Measurements from ENCODE around the gene SLC12A2.
A peak's percentile ranks its signal among the peaks of the same experiment; 100 is the strongest.

The SLC12A2 gene
- 47.0 to 52.5 reads per million in 2 experiments for total RNA-seq

- DNase-seq (ENCODE audit: low read depth): peak; percentile 87
Measured at GRCh38 chr5:128083033-128083810, at the start of gene SLC12A2. TSS of gene SLC12A2 (plus strand) at chr5:128083766. CDS start at chr5:128083955, 189 bp downstream.

DNA sequence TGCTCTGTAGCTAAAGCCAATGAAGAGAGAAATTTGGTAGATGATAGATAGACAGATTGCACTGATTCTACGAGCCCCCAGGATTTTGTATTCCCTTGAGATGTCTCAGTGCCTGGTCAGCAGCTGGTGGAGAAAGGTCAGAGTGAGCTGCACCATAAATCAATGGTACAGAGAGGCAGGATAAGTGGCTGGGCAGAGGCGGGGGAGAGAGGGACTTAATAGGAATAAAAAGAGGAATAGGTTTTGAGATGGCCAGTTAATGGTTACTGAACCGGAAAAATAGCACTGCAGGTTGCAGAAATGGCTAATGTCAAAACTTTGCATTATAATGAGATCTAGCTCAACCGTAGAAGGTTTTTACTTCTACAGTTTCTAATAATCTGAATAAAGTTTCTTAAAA is 47.9 kb upstream of the SLC12A2 start:
- no peak for DNase-seq (ENCODE audit: low read depth)

- DNase-seq (ENCODE audit: low read depth): no peak
Measured at GRCh38 chr5:128036950-128037349, 46.6 kb upstream of the SLC12A2 start.

- DNase-seq (ENCODE audit: low read depth): no peak
Measured at GRCh38 chr5:128038643-128039042, 44.9 kb upstream of the SLC12A2 start.

DNA sequence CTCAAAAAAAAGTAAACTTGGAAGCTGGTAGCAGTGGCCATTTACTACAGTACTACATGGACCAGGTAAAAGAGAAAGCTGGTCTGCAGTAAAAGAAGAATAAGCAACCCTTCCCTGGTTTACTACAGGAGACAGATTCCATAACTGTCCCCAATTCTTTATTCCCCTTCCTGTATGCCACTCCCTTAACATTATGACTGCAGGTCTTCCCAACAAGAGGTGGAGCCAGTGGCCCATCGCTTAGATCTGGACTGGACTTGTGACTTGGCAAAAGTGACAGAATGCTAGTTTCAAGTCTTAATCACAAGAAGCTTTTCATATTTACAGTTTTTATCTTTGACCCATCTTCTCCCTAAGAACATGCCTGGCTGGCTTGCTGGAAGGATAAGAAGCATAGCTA is 42.6 kb upstream of the SLC12A2 start:
- DNase-seq (ENCODE audit: low read depth): no peak

DNA sequence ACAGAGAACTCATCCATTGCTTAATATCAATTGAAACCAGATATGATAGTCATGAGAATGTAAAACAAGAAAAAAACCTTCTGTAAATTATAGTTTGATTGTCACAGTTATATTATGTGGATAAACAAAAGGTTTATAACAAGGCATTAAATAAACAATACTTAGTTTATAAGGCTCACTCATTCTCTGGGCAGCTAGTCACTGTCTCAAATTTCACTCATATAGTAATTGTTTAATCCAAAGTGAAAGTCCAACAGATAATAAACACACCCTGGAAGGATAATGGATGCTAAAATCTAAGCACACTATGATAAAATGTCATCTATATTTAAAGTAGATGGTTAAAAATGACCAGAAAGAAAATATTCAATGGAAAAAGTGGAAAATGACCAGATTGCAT is 30.8 kb upstream of the SLC12A2 start:
- no peak for DNase-seq (ENCODE audit: low read depth)

DNA sequence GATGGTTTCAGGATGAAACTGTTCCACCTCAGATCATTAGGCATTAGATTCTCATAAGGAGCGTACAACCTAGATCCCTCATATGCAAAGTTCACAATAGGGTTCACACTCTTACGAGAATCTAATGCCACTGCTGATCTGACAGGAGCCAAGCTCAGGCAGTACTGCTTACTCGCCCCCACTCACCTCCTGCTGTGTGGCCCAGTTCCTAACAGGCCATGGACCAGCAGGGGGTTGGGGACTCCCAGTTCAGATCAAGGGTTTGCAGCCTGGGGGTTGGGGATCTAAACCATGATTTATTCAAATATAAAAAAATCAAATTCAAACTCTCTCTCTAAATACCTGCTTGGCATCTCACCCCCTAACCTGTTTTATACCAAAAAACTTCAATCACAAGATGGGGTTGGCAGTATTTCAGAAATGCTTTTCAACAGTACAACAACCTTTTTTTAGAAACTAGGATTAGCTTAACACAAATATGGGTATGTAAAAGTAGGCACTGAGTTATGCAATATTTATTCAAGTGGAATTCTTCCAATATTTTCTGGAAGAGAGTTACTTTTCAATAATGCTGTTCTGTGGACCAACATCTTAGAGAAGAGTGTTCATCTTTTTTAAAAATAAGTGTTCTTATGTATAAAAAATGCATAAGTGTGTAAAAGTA is 30.1 kb upstream of the SLC12A2 start:
- no peak for DNase-seq (ENCODE audit: low read depth)

DNA sequence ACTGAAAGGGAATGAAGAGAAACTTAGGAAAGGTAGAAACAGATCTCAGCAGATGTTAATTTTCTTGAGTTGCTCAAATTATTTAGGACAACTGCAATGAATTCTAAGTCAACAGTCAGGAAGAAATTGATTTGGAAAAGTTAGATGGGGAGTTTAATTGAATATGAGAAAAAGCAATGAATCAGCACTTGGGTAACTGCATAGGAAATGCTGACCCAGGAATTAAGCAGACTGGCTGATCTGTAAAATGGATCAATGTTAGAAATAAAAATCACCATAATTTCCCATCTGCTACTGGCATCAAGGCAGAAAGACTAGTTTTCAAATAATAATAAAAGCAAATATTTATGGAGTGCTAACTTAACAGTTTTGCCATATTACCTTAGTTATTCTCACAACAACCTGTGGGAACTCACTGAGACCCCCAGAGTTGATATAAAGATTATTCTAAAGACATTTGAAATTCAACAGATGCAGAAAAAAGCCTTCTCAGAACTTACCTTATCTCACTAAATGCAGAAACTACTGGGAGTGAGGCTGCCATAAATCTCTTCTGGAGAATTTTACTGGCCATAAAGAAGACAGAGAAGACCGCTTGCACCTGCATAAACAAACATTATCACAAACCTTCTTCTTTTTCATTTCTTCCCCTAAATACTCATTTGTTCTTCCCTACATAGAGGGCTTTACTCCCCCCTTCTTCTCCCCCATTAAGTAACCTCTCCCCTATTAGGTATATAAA is 22.8 kb upstream of the SLC12A2 start:
- DNase-seq (ENCODE audit: low read depth): no peak

GRCh38 chr5:128062172-128062746 is 21.3 kb upstream of the SLC12A2 start:
- no peak for DNase-seq (ENCODE audit: low read depth)

GRCh38 chr5:128074171-128074570 is 9.4 kb upstream of the SLC12A2 start:
- no peak for DNase-seq (ENCODE audit: low read depth)

DNA sequence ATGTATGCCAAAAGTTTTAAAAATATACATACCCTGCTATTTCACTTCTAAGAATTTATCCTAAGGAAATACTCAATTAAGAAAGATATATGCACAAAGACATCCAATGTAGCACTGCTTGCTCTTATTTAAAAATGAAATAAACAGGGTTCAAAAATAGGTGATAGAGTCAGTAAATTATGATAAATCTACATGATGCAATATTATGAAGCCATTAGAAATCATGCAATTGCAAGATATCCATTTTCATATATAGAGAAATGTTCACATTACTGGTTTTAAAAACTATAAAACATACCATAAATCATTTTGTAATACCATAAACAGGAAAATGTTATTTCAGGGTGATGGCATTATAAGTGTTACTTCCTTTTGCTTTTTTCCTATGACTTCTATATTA is 8.6 kb upstream of the SLC12A2 start:
- DNase-seq (ENCODE audit: low read depth): no peak

- no peak for DNase-seq (ENCODE audit: low read depth)
Measured at GRCh38 chr5:128077526-128077925, 6.0 kb upstream of the SLC12A2 start.

- DNase-seq (ENCODE audit: low read depth): no peak
Measured at GRCh38 chr5:128081111-128081851, 2.3 kb upstream of the SLC12A2 start.

- DNase-seq (ENCODE audit: low read depth): no peak
Measured at GRCh38 chr5:128082551-128083032, 974 bp upstream of the SLC12A2 start.

GRCh38 chr5:128083811-128084227 is 253 bp downstream of the SLC12A2 start:
- DNase-seq (ENCODE audit: low read depth): no peak

DNA sequence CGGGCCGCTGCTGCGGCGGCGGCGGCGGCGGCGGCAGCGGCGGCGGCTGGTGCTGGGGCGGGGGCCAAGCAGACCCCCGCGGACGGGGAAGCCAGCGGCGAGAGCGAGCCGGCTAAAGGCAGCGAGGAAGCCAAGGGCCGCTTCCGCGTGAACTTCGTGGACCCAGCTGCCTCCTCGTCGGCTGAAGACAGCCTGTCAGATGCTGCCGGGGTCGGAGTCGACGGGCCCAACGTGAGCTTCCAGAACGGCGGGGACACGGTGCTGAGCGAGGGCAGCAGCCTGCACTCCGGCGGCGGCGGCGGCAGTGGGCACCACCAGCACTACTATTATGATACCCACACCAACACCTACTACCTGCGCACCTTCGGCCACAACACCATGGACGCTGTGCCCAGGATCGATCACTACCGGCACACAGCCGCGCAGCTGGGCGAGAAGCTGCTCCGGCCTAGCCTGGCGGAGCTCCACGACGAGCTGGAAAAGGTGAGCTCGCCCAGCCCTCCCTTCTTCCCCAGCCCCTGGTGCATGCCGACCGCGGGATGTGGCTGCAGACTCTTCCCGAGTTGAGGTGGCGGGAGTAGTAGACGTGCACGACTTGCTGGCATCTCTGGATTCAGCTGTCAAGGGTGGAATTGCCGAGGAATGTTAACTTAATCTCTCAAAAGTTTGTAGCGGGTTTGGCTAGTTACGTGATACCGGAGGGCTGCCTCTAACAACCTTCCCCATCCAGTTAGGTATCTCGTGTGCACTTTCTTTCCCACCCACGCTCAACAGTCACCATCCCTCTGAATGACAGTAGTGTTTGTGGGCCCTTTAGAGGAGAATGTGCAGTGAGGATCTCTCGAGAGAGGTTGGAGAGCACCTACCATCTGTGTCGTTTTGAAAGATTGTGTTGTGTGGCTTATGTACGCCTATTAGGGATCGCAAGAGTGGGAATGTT is 932 bp downstream of the SLC12A2 start:
- DNase-seq (ENCODE audit: low read depth): peak; percentile 30

DNA sequence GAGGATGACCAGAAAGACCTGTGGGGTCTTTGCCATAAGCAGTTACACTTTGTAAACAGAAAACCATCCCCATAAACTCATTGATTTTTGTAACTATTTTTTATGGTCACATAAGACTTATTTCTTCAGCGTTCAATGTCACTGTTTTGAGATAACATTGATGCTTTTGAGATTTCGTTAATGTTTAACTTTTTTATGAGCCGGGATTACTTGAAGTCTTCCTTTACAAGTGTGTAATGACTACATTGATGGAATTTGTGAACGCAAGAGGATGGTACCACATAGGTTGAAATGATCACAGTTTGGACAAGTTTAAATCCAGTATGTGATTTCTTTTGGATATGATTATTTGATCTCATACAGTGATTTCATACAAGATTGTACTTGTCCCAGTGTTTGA is 1.8 kb downstream of the SLC12A2 start:
- no peak for DNase-seq (ENCODE audit: low read depth)

- no peak for DNase-seq (ENCODE audit: low read depth)
Measured at GRCh38 chr5:128091579-128091978, 8.0 kb downstream of the SLC12A2 start.

DNA sequence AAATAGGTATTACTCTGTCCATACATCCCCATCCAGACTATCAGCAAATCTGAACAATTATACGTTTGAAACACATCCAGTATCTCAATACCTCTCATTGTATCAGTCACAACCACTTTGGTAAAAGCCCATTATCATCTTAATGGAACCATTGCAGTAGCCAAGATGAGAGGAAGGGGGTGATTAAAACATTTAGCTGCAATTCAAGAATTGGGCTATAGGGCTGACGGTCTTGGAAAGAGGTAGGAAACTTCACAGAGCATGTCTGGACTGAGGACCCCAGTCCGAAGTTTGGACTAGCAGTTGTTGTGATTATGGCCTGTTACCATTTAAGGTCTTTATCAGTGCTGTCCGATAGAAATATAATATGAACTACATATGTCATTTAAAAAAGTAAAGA is 8.6 kb downstream of the SLC12A2 start:
- no peak for DNase-seq (ENCODE audit: low read depth)

DNA sequence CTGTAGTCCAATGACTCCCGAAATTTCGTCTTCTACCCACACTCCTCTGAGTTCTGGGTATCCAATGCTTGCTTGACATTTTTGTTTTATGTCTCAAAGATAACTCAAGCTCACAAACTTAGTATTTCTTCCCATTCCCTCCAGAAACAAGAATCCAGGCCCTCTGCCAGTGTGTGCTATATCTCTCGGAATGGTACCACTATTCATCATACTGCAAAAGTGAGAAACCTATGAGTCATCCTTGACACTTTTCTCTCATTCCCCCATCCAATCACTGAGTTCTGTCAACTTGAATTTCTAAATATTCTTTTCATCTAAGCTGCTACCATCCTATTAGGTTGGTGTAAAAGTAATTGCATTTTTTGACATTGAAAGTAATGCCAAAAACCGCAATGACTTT is 9.8 kb downstream of the SLC12A2 start:
- DNase-seq (ENCODE audit: low read depth): no peak

Data from T follicular helper cell (primary cell).